Neural cell (in vitro differentiated cells): Measurements from ENCODE around the gene INPP5F. TPM values are rescaled to one million over a fixed set of nuclear protein-coding genes. Genes with fewer than 3 reads are reported as not detected.

Experiments
- H2AFZ ChIP-seq: fragments of 200-600, 300-800 bp; sonication (generic), shearing (Covaris generic); 2 replicates; pipeline ENCODE4 v1.6.0; 2014; ENCODE audit warnings: low read depth, mild to moderate bottlenecking, antibody characterized with exemption, low read length, moderate library complexity
- H3F3A ChIP-seq: fragments of 200-600 bp; shearing (Covaris generic); 2 replicates; pipeline ENCODE4 v1.6.1; 2016; ENCODE audit warnings: mild to moderate bottlenecking, moderate library complexity, mixed read lengths, antibody characterized with exemption, low read length; ENCODE audit not compliant: insufficient read depth, poor library complexity, severe bottlenecking
- H3K27ac ChIP-seq: fragments of 200-600, 300-800 bp; sonication (generic), shearing (Covaris generic); 2 replicates; pipeline ENCODE4 v1.5.1; 2014; ENCODE audit warnings: mild to moderate bottlenecking, low read length, moderate library complexity
- H3K27me3 ChIP-seq: fragments of 300-800, 200-600 bp; sonication (generic), shearing (Covaris generic); 2 replicates; pipeline ENCODE4 v1.6.0; 2014; ENCODE audit warnings: mild to moderate bottlenecking, low read depth, low read length, moderate library complexity; ENCODE audit not compliant: insufficient read depth
- H3K36me3 ChIP-seq: fragments of 300-800, 200-600 bp; sonication (generic), shearing (Covaris generic); 2 replicates; pipeline ENCODE4 v1.5.1; 2014; ENCODE audit warnings: mild to moderate bottlenecking, antibody characterized with exemption, low read length, moderate library complexity; ENCODE audit not compliant: insufficient read depth
- H3K4me2 ChIP-seq: fragments of 300-800, 200-600 bp; sonication (generic), shearing (Covaris generic); 2 replicates; pipeline ENCODE4 v1.6.0; 2014; ENCODE audit warnings: mild to moderate bottlenecking, low read length
- H3K4me3 ChIP-seq: fragments of 300-800, 200-600 bp; sonication (generic), shearing (Covaris generic); 2 replicates; pipeline ENCODE4 v1.5.1; 2014; ENCODE audit warnings: mild to moderate bottlenecking, low read length, moderate library complexity
- H3K79me2 ChIP-seq: fragments of 200-600 bp; shearing (Covaris generic); replicated peaks from 2 replicates; pipeline ENCODE4 v1.6.0; 2014; ENCODE audit warnings: mild to moderate bottlenecking, low read length, moderate library complexity; ENCODE audit not compliant: insufficient read depth
- H3K9ac ChIP-seq: fragments of 300-800, 200-600 bp; sonication (generic), shearing (Covaris generic); 2 replicates; pipeline ENCODE4 v1.6.1; 2016; ENCODE audit warnings: mild to moderate bottlenecking, low read length, mixed read lengths
- H3K9me2 ChIP-seq: fragments of 200-600 bp; shearing (Covaris generic); 2 replicates; pipeline ENCODE4 v1.6.1; 2016; ENCODE audit warnings: mild to moderate bottlenecking, low read length, mixed read lengths; ENCODE audit not compliant: insufficient read depth
- H3K9me3 ChIP-seq: fragments of 200-600, 300-800 bp; sonication (generic), shearing (Covaris generic); 2 replicates; pipeline ENCODE4 v1.6.1; 2016; ENCODE audit warnings: mild to moderate bottlenecking, mixed run types, low read length, moderate library complexity, mixed read lengths
- H4K20me1 ChIP-seq: fragments of 200-600 bp; shearing (Covaris generic); 2 replicates; pipeline ENCODE4 v1.6.1; 2016; ENCODE audit warnings: mild to moderate bottlenecking, mixed run types; ENCODE audit not compliant: insufficient read depth
- EP300 ChIP-seq: fragments of 450-650 bp; conservative IDR thresholded peaks from 2 replicates; pipeline ENCODE4 v1.6.1; 2014; ENCODE audit warnings: antibody characterized with exemption, mild to moderate bottlenecking, moderate library complexity; ENCODE audit not compliant: poor library complexity, severe bottlenecking
- MXI1 ChIP-seq: fragments of 450-650 bp; conservative IDR thresholded peaks from 2 replicates; pipeline ENCODE4 v1.6.1; 2014; ENCODE audit warnings: antibody characterized with exemption, mild to moderate bottlenecking; ENCODE audit not compliant: poor library complexity, severe bottlenecking
- POLR2AphosphoS5 ChIP-seq: IDR thresholded peaks from 2 replicates; pipeline ENCODE4 v1.6.1; 2012
- RAD21 ChIP-seq: fragments of 450-650 bp; conservative IDR thresholded peaks from 2 replicates; pipeline ENCODE4 v1.6.1; 2014; ENCODE audit warnings: antibody characterized with exemption, mild to moderate bottlenecking, moderate library complexity
- SMC3 ChIP-seq: fragments of 450-650 bp; conservative IDR thresholded peaks from 2 replicates; pipeline ENCODE4 v1.6.1; 2014; ENCODE audit warnings: antibody characterized with exemption, mild to moderate bottlenecking, moderate library complexity; ENCODE audit not compliant: poor library complexity
- TAF1 ChIP-seq: IDR thresholded peaks from 2 replicates; pipeline ENCODE4 v1.6.1; 2012; ENCODE audit warnings: low read depth
- polyA plus RNA-seq: library from polyadenylated mRNA; depleted of rRNA; stranded (reverse); fragments of >200 nt; gene quantifications from 2 replicates; pipeline ENCODE4 v1.2.3, GENCODE V29; 2014
- TF ChIP-seq, protein P1 (sequence below): IDR thresholded peaks from 2 replicates; pipeline ENCODE4 v1.6.1; 2012; ENCODE audit warnings: borderline replicate concordance
- TF ChIP-seq, protein P2 (sequence below): fragments of 450-650 bp; IDR thresholded peaks from 2 replicates; pipeline ENCODE4 v1.5.1; 2014; ENCODE audit warnings: antibody characterized with exemption, mild to moderate bottlenecking, moderate library complexity; ENCODE audit not compliant: poor library complexity, severe bottlenecking

The INPP5F gene
- polyA plus RNA-seq, 1 donor from 2014 or later: 114 TPM

DNA sequence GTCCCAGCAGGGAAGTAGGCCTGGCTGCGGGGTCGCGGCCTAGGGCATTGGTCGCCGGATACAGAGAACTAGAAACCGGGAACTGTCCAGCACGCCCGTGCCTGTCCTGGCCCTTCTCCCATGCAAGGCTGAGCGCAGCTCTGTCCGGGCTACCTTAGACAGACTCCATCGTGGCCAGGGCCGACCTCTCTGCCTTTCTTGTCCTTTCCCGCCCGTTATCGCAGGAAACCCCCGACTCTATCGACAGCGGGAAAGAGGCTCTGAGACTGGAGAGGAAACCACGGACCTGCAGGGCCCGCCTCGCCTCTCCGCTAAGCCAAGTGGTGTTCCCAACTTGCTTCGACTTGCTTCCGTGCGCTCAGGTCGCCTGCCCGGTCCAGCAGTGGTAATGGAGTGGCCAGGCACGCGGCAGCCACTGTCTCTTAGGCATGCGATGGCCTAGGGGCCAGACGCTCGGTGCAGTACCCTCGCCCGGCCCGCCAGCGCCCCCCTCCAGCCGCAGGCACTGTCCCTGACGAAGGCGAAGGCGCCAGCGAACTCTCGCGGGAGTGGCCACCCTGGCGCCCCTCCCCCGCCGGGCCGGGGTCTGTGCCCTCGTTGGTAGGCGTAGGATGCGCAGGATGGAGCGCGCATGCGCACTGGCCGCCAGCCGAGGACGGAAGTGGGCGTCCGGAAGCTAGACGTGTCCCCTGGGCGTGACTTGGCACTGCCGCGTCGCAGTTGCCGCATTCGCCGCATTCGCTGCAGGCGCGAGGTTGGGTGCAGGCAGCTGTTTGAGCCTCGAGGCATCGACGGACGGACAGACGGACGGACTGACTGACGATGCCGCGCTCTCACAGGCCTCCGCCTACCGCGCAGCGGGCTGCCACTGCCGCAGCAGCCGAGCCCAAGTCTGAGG lies 92.4 kb downstream of the INPP5F start:
- Histone ChIP-seq H3K79me2 (peaks cover 11% of the 10 kb centered on the region), H3K36me3 (peaks cover 4% of the 10 kb centered on the region), H3K9me2 (no peaks in the 10 kb centered on the region), H3K4me2 (no peak overlapping the region), H4K20me1 (no peaks in the 10 kb centered on the region), H3K4me3 (peak overlapping the region; percentile 61), H3K27ac (no peak overlapping the region), H3K9ac (no peak overlapping the region), H3K9me3 (no peaks in the 10 kb centered on the region), H3K27me3 (no peaks in the 10 kb centered on the region), H2AFZ (no peak overlapping the region), H3F3A (no peaks in the 10 kb centered on the region)
- TF ChIP-seq, protein P1, sequence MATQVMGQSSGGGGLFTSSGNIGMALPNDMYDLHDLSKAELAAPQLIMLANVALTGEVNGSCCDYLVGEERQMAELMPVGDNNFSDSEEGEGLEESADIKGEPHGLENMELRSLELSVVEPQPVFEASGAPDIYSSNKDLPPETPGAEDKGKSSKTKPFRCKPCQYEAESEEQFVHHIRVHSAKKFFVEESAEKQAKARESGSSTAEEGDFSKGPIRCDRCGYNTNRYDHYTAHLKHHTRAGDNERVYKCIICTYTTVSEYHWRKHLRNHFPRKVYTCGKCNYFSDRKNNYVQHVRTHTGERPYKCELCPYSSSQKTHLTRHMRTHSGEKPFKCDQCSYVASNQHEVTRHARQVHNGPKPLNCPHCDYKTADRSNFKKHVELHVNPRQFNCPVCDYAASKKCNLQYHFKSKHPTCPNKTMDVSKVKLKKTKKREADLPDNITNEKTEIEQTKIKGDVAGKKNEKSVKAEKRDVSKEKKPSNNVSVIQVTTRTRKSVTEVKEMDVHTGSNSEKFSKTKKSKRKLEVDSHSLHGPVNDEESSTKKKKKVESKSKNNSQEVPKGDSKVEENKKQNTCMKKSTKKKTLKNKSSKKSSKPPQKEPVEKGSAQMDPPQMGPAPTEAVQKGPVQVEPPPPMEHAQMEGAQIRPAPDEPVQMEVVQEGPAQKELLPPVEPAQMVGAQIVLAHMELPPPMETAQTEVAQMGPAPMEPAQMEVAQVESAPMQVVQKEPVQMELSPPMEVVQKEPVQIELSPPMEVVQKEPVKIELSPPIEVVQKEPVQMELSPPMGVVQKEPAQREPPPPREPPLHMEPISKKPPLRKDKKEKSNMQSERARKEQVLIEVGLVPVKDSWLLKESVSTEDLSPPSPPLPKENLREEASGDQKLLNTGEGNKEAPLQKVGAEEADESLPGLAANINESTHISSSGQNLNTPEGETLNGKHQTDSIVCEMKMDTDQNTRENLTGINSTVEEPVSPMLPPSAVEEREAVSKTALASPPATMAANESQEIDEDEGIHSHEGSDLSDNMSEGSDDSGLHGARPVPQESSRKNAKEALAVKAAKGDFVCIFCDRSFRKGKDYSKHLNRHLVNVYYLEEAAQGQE: no peak
- TF ChIP-seq POLR2AphosphoS5: peak; percentile 80
- TF ChIP-seq, protein P2, sequence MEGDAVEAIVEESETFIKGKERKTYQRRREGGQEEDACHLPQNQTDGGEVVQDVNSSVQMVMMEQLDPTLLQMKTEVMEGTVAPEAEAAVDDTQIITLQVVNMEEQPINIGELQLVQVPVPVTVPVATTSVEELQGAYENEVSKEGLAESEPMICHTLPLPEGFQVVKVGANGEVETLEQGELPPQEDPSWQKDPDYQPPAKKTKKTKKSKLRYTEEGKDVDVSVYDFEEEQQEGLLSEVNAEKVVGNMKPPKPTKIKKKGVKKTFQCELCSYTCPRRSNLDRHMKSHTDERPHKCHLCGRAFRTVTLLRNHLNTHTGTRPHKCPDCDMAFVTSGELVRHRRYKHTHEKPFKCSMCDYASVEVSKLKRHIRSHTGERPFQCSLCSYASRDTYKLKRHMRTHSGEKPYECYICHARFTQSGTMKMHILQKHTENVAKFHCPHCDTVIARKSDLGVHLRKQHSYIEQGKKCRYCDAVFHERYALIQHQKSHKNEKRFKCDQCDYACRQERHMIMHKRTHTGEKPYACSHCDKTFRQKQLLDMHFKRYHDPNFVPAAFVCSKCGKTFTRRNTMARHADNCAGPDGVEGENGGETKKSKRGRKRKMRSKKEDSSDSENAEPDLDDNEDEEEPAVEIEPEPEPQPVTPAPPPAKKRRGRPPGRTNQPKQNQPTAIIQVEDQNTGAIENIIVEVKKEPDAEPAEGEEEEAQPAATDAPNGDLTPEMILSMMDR: peak; percentile 50
- TF ChIP-seq EP300: no peak
- TF ChIP-seq SMC3: no peak
- TF ChIP-seq MXI1: peak; percentile 49
- TF ChIP-seq RAD21: no peak
- TF ChIP-seq TAF1: no peak

DNA sequence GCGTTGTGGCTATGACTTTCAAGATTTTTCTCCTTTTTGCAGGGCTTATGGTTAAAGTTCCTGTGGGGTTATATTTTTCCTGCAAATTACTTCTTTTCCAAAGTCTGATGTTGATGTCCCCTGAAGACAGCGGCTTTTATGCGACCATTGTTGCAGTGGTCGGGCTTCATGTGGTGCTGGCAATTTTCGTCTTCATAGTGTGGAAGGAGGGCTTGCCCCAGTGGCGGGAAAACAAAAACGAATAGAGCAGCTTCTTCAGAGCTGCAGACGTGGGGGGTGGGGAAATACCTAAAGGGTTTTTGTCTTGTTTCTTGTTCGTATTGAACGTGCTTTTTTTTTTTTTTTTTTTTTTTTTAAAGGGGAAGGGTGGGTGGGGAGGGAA lies 93.0 kb downstream of the INPP5F start:
- Histone ChIP-seq H3F3A (no peaks in the 10 kb centered on the region), H3K27ac (no peak overlapping the region), H2AFZ (no peak overlapping the region), H3K4me3 (peak overlapping the region; percentile 61), H3K9me2 (no peaks in the 10 kb centered on the region), H3K79me2 (peaks cover 11% of the 10 kb centered on the region), H3K4me2 (no peak overlapping the region), H3K9me3 (no peaks in the 10 kb centered on the region), H3K36me3 (peaks cover 5% of the 10 kb centered on the region), H4K20me1 (no peaks in the 10 kb centered on the region), H3K27me3 (no peaks in the 10 kb centered on the region), H3K9ac (no peak overlapping the region)
- peak; percentile 1 for TF ChIP-seq MXI1
- TF ChIP-seq, protein P1: no peak
